GM18951 (cell line): ENCODE data around the gene ARID5B.
"Not testable (repeated sequence)": the region's sequence is repeated elsewhere in the genome, so short reads cannot be mapped to it uniquely, and the experiment has no call there.

Experiments used
- POLR2A ChIP-seq: IDR thresholded peaks from 4 replicates; pipeline ENCODE4 v1.6.1; 2011; ENCODE audit warnings: mild to moderate bottlenecking; ENCODE audit not compliant: insufficient read length, insufficient read depth; ENCODE audit errors: extremely low read depth
- in situ Hi-C: fragments of 300-500 bp; cut with MboI; formaldehyde crosslinking; loops from one replicate; pipeline ENCODE4 v1.12.0; 2022; ENCODE audit warnings: low sequenced_read_pairs, mixed read lengths, inconsistent platforms; ENCODE audit not compliant: unreplicated experiment

The ARID5B gene

GRCh38 chr10:61964059-61964709 is 62.7 kb downstream of the ARID5B start:
- in situ Hi-C loops = loop anchor here (5.0 kb wide), 1 partner anchor 57 kb away; no protein-coding TSS in a partner anchor
- no peak for TF ChIP-seq POLR2A

GRCh38 chr10:61964949-61965702 is 63.6 kb downstream of the ARID5B start:
- in situ Hi-C loops = loop anchor here (5.0 kb wide), 1 partner anchor 58 kb away; no protein-coding TSS in a partner anchor
- TF ChIP-seq POLR2A = no peak

GRCh38 chr10:61965703-61966395 is 64.3 kb downstream of the ARID5B start:
- no peak for TF ChIP-seq POLR2A
- in situ Hi-C loops = no loop called here

- TF ChIP-seq POLR2A = no peak
- in situ Hi-C loops = no loop called here
These were observed 65.8 kb downstream of the ARID5B start for GRCh38 chr10:61967298-61967697.

- in situ Hi-C loops = no loop called here
- no peak for TF ChIP-seq POLR2A
These were observed 68.9 kb downstream of the ARID5B start for GRCh38 chr10:61970182-61971002.

GRCh38 chr10:61971003-61971325 is 69.5 kb downstream of the ARID5B start:
- TF ChIP-seq POLR2A = no peak
- in situ Hi-C loops = no loop called here

- in situ Hi-C loops = no loop called here
These were observed 71.7 kb downstream of the ARID5B start for GRCh38 chr10:61973169-61973568.

GRCh38 chr10:61973906-61974305 is 72.4 kb downstream of the ARID5B start:
- no peak for TF ChIP-seq POLR2A
- in situ Hi-C loops = no loop called here

More at GRCh38 chr10:61973169-61973568, 71.7 kb downstream of the ARID5B start:
- TF ChIP-seq POLR2A = no peak

GRCh38 chr10:61974601-61975390 is 73.3 kb downstream of the ARID5B start:
- no peak for TF ChIP-seq POLR2A

GRCh38 chr10:61975391-61975932 is 74.0 kb downstream of the ARID5B start:
- in situ Hi-C loops = no loop called here
- TF ChIP-seq POLR2A = no peak

More at GRCh38 chr10:61974601-61975390, 73.3 kb downstream of the ARID5B start:
- in situ Hi-C loops = no loop called here

GRCh38 chr10:61976951-61977721 is 75.6 kb downstream of the ARID5B start:
- in situ Hi-C loops = not testable (repeated sequence)

GRCh38 chr10:61978965-61979364 is 77.5 kb downstream of the ARID5B start:
- TF ChIP-seq POLR2A = no peak
- in situ Hi-C loops = no loop called here

- TF ChIP-seq POLR2A = no peak
- in situ Hi-C loops = no loop called here
These were observed 80.0 kb downstream of the ARID5B start for GRCh38 chr10:61981460-61981859.
